ENCODE data around the gene PPP2R3A.

The PPP2R3A gene

GRCh38 chr3:136196064-136196400, 230.5 kb downstream of the PPP2R3A start, which contains the start of gene MSL2:
TSS of gene MSL2 (minus strand) at chr3:136196335. CDS start at chr3:136195113, 1,222 bp downstream.
- ATAC-seq, result no peak
- DNase-seq, result no peak

- ATAC-seq (peak; percentile 79), DNase-seq (peak; percentile 100)
These were observed 231.1 kb downstream of the PPP2R3A start for GRCh38 chr3:136196401-136197158.

- no peak for ATAC-seq
These were observed 231.7 kb downstream of the PPP2R3A start for GRCh38 chr3:136197159-136197793.

More at GRCh38 chr3:136197159-136197793, 231.7 kb downstream of the PPP2R3A start:
- DNase-seq, result no peak

All from stimulated activated naive CD8-positive, alpha-beta T cell treated with anti-CD3 and anti-CD28 coated beads, Interleukin-15, Interleukin-2, amounts not matched to agents 100 U/mL and 50 U/mL, for 24 hours (primary cell).